GM19193 (cell line): Measurements from ENCODE around the gene WASHC2C.

Experiments used
- POLR2A ChIP-seq: IDR thresholded peaks from 4 replicates; pipeline ENCODE4 v1.6.1; 2011; ENCODE audit not compliant: insufficient read depth, insufficient read length; ENCODE audit errors: extremely low read depth

WASHC2C gene

GRCh38 chr10:45726703-45727420 is at the start of gene WASHC2C:
Gene WASHC2C, plus strand, starts transcription at chr10:45727266. Its CDS starts 52 bp downstream, at chr10:45727318.
- TF ChIP-seq POLR2A = peak; percentile 84

- TF ChIP-seq POLR2A = no peak
Observed at GRCh38 chr10:45809837-45810236, 82.8 kb downstream of the WASHC2C start.

GRCh38 chr10:45811075-45811474 is 84.0 kb downstream of the WASHC2C start:
- no peak for TF ChIP-seq POLR2A

DNA sequence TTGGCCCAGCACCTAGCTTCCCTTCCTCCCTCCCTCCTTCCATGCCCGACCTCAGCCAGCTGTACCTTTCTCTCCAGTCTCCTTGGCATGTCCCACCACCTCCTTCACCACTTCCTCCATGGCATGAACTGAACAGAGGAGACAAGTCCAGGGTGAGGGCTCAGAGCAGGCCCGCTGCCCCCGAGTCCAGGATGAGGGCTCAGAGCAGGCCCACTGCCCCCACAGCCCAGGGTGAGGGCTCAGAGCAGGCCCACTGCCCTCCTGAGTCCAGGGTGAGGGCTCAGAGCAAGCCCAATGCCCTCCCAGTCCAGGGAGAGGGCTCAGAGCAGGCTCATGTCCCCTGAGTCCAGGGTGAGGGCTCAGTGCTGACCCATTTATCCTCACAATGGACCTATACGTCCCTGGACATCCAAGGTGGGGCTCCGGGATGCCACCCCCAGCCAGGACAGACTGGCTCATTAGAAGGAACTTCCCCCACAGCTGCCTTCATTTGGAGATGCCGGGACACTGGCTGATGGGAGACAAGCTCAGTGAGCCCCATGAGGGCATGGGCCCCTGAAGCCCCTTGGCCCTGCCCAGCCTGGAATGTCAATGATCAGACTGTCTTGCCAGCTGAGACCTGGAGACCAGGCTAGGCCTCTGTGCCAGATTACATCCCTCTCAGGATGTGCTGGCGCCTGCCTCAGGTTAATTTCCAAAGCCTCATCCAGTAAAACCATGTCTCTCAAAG is 90.2 kb downstream of the WASHC2C start:
- no peak for TF ChIP-seq POLR2A

DNA sequence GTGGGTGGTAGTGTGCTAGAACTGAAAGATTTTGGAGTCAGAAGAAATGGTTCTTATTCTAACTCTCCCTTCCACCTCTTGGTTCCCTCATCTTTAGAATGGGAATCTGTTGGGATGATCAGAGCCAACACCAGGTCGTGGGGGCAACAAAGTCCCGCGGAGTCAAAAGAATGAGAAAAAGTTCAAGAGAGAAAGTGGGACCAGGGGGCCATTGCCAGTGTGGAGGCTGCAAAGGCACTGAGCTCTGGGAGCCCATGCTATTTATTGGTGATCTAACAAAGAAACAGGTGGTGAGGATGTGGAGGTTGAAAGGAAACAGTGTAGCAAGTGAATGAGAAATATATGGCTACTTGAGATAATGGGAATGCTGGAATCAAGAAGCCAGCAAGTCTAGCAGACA is 90.8 kb downstream of the WASHC2C start:
- TF ChIP-seq POLR2A = no peak

GRCh38 chr10:45819552-45819951 is 92.5 kb downstream of the WASHC2C start:
- TF ChIP-seq POLR2A = no peak
